Measurements from ENCODE around the gene PHACTR3.

GRCh38 chr20:59676126-59676850 is 71.9 kb downstream of the PHACTR3 start:
- TF ChIP-seq CTCF (IDR thresholded peaks at IDR 0.05 in 2 of 3, conservative IDR thresholded peaks at IDR 0.05 in 1 of 3; ENCODE audit: borderline replicate concordance in 1 of 3, insufficient read depth in 1 of 3, low read depth in 2 of 3, low read length in 2 of 3): no peak
- no peak for TF ChIP-seq CEBPB (IDR thresholded peaks at IDR 0.05; ENCODE audit: low read depth)
- TF ChIP-seq TCF7L2 (IDR thresholded peaks at IDR 0.05; ENCODE audit: borderline replicate concordance, extremely low read depth, insufficient read depth, insufficient read length): no peak
- TF ChIP-seq ZFX (IDR thresholded peaks at IDR 0.05): no peak

Data from HCT116 (cell line).